HFFc6 (cell line): ENCODE data around the gene ARHGAP4. TPM values are rescaled to one million over a fixed set of nuclear protein-coding genes. Genes with fewer than 3 reads are reported as not detected.

Experiments
- DNase-seq: peaks from one replicate; pipeline ENCODE4 v3.0.0-alpha.2; 2018
- H3K27ac Mint-ChIP-seq: 2 replicates; pipeline ENCODE4 v1.8.0; 2020; ENCODE audit warnings: mild to moderate bottlenecking, mixed read lengths
- H3K27me3 Mint-ChIP-seq: 2 replicates; pipeline ENCODE4 v1.8.0; 2021; ENCODE audit warnings: mild to moderate bottlenecking, moderate library complexity, mixed read lengths; ENCODE audit not compliant: insufficient read depth
- H3K36me3 Mint-ChIP-seq: 2 replicates; pipeline ENCODE4 v1.8.0; 2021; ENCODE audit warnings: low read depth, mixed read lengths
- H3K4me1 Mint-ChIP-seq: 2 replicates; pipeline ENCODE4 v1.8.0; 2020; ENCODE audit warnings: low read depth, mixed read lengths
- H3K4me3 Mint-ChIP-seq: 2 replicates; pipeline ENCODE4 v1.8.0; 2020; ENCODE audit warnings: mild to moderate bottlenecking, moderate library complexity, mixed read lengths
- H3K9me3 Mint-ChIP-seq: 2 replicates; pipeline ENCODE4 v1.8.0; 2020; ENCODE audit warnings: mild to moderate bottlenecking, mixed read lengths
- CTCF ChIP-seq: fragments of 200-600 bp; sonication (generic); IDR thresholded peaks from 2 replicates; pipeline ENCODE4 v1.5.0; 2021; ENCODE audit warnings: antibody characterized with exemption, mild to moderate bottlenecking
- total RNA-seq, 6 experiments: library from RNA; stranded (reverse); fragmentation: NEBNext Ultra II Directional; extraction: Animal tissue kit (Norgen Biotek cat#: 25700); gene quantifications; 2 replicates in 1 of 6; 3 replicates in 5 of 6; pipeline ENCODE4 v1.2.3, GENCODE V29; 2021

Gene ARHGAP4
- total RNA-seq, 6 experiments from 2014 or later = 0.18 to 0.63 (median 0.48) TPM

- Mint-ChIP-seq H3K4me1 (peaks cover 6% of the 10 kb centered on the region), H3K27ac (no peak overlapping the region), H3K9me3 (no peaks in the 10 kb centered on the region), H3K4me3 (no peak overlapping the region), H3K36me3 (no peaks in the 10 kb centered on the region; the same call in 1 of the 2 replicates), H3K27me3 (peaks cover 18% of the 10 kb centered on the region)
- no peak for DNase-seq
- no peak for TF ChIP-seq CTCF
These were observed 48.3 kb downstream of the ARHGAP4 start for GRCh38 chrX:153877571-153878261.

- H3K4me3 Mint-ChIP-seq = no peak overlapping the region
- no peaks in the 10 kb centered on the region for H3K9me3 Mint-ChIP-seq
- DNase-seq = no peak
- TF ChIP-seq CTCF = no peak
- H3K36me3 Mint-ChIP-seq = no peaks in the 10 kb centered on the region; the same call in 1 of the 2 replicates
- peaks cover 18% of the 10 kb centered on the region for H3K27me3 Mint-ChIP-seq
- no peak overlapping the region for H3K27ac Mint-ChIP-seq
- no peaks in the 10 kb centered on the region for H3K4me1 Mint-ChIP-seq
These were observed 50.0 kb downstream of the ARHGAP4 start for GRCh38 chrX:153876112-153876491.

GRCh38 chrX:153875391-153876111, 50.5 kb downstream of the ARHGAP4 start:
- no peaks in the 10 kb centered on the region for H3K9me3 Mint-ChIP-seq

GRCh38 chrX:153874366-153875125, 51.5 kb downstream of the ARHGAP4 start:
- Mint-ChIP-seq H3K27me3 (peaks cover 11% of the 10 kb centered on the region), H3K9me3 (no peaks in the 10 kb centered on the region), H3K4me1 (no peaks in the 10 kb centered on the region), H3K36me3 (no peaks in the 10 kb centered on the region; the same call in 1 of the 2 replicates), H3K4me3 (no peak overlapping the region), H3K27ac (no peak overlapping the region)
- no peak for TF ChIP-seq CTCF
- no peak for DNase-seq

More at GRCh38 chrX:153875391-153876111, 50.5 kb downstream of the ARHGAP4 start:
- no peak for TF ChIP-seq CTCF
- H3K27ac Mint-ChIP-seq = no peak overlapping the region
- no peaks in the 10 kb centered on the region for H3K4me1 Mint-ChIP-seq
- H3K4me3 Mint-ChIP-seq = no peak overlapping the region
- DNase-seq = no peak
- peaks cover 18% of the 10 kb centered on the region for H3K27me3 Mint-ChIP-seq
- H3K36me3 Mint-ChIP-seq = no peaks in the 10 kb centered on the region; the same call in 1 of the 2 replicates

- no peaks in the 10 kb centered on the region for H3K9me3 Mint-ChIP-seq
- peaks cover 12% of the 10 kb centered on the region for H3K27me3 Mint-ChIP-seq
- no peaks in the 10 kb centered on the region for H3K4me1 Mint-ChIP-seq
- no peaks in the 10 kb centered on the region; the same call in 1 of the 2 replicates for H3K36me3 Mint-ChIP-seq
- no peak for TF ChIP-seq CTCF
- no peak for DNase-seq
- no peak overlapping the region for H3K27ac Mint-ChIP-seq
- H3K4me3 Mint-ChIP-seq = no peak overlapping the region
These were observed 52.0 kb downstream of the ARHGAP4 start for GRCh38 chrX:153874085-153874365.
